Activated B cell treated with CpG ODN at 0.5 μM for 24 hours (primary cell): ENCODE results near the gene USP32. TPM values are rescaled to one million over a fixed set of nuclear protein-coding genes. Genes with fewer than 3 reads are reported as not detected.

ENCODE experiments used
- ATAC-seq: fragments of 200-7000 bp; cut with Tn5 transposase; one replicate; pipeline ENCODE4 v1.10.0; 2021; ENCODE audit warnings: low read depth, mild to moderate bottlenecking, moderate library complexity
- CTCF ChIA-PET: fragments of 350-600 bp; sonication (Branson Sonifier 250); formaldehyde crosslinking; loops from one replicate; lab custom pipeline; 2021; ENCODE audit warnings: antibody characterized with exemption; lab: Charles Lee
- POLR2A ChIA-PET: fragments of 350-600 bp; sonication (Branson Sonifier 250); formaldehyde crosslinking; loops from one replicate; lab custom pipeline; 2021; ENCODE audit warnings: antibody characterized with exemption; lab: Charles Lee
- DNase-seq: peaks from one replicate; pipeline ENCODE4 v3.0.0; 2022
- H3K27ac Mint-ChIP-seq: one replicate; pipeline ENCODE4 v1.8.0; 2020; ENCODE audit warnings: mixed read lengths
- H3K27me3 Mint-ChIP-seq: one replicate; pipeline ENCODE4 v1.8.0; 2021; ENCODE audit warnings: mixed read lengths
- H3K36me3 Mint-ChIP-seq: one replicate; pipeline ENCODE4 v1.8.0; 2021; ENCODE audit warnings: low read depth, mixed read lengths
- H3K4me1 Mint-ChIP-seq: one replicate; pipeline ENCODE4 v1.8.0; 2021; ENCODE audit warnings: mixed read lengths
- H3K4me3 Mint-ChIP-seq: one replicate; pipeline ENCODE4 v1.8.0; 2020; ENCODE audit warnings: mild to moderate bottlenecking, mixed read lengths
- H3K9me3 Mint-ChIP-seq: one replicate; pipeline ENCODE4 v1.8.0; 2020; ENCODE audit warnings: mixed read lengths
- intact Hi-C: fragments of 100-400 bp; cut with micrococcal nuclease; formaldehyde crosslinking; loops from one replicate; pipeline ENCODE4 v1.15.1; 2024
- total RNA-seq: library from RNA; stranded (reverse); gene quantifications from 2 replicates; pipeline ENCODE4 v1.2.3, GENCODE V29; 2022
- TF ChIP-seq, protein P1 (sequence below): fragments of 200-600 bp; IDR thresholded peaks from one replicate; pipeline ENCODE4 v1.8.0; 2022; ENCODE audit warnings: antibody characterized with exemption, mild to moderate bottlenecking

The USP32 gene
- total RNA-seq, 1 donor from 2014 or later = 59.2 TPM

DNA sequence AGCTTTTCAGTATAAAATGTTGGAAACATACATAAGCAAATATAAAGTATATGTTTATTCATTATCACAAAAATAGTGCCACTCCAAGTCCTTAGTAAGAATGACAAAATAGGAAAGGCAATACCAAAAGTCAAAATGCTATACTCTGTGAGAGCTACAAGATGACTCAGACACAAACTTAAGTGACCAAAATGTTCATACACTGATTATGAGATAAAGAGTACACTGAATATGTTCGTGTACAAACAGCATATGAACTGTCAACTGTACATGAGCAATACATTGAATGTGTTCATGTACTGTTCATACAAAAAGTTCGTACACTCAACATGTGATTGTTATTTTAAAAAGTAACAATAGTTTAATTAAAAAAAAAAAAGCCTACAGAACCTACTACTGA is 138.9 kb downstream of the USP32 start:
- peaks cover 53% of the 10 kb centered on the region for H3K36me3 Mint-ChIP-seq
- no peaks in the 10 kb centered on the region for H3K4me1 Mint-ChIP-seq
- H3K4me3 Mint-ChIP-seq = no peak overlapping the region
- ChIA-PET POLR2A (no interaction called here), CTCF (no interaction called here)
- H3K9me3 Mint-ChIP-seq = no peaks in the 10 kb centered on the region
- intact Hi-C loops = no loop called here
- no peaks in the 10 kb centered on the region for H3K27me3 Mint-ChIP-seq
- ATAC-seq = no peak
- no peak for DNase-seq
- TF ChIP-seq, protein P1, sequence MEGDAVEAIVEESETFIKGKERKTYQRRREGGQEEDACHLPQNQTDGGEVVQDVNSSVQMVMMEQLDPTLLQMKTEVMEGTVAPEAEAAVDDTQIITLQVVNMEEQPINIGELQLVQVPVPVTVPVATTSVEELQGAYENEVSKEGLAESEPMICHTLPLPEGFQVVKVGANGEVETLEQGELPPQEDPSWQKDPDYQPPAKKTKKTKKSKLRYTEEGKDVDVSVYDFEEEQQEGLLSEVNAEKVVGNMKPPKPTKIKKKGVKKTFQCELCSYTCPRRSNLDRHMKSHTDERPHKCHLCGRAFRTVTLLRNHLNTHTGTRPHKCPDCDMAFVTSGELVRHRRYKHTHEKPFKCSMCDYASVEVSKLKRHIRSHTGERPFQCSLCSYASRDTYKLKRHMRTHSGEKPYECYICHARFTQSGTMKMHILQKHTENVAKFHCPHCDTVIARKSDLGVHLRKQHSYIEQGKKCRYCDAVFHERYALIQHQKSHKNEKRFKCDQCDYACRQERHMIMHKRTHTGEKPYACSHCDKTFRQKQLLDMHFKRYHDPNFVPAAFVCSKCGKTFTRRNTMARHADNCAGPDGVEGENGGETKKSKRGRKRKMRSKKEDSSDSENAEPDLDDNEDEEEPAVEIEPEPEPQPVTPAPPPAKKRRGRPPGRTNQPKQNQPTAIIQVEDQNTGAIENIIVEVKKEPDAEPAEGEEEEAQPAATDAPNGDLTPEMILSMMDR = no peak
- H3K27ac Mint-ChIP-seq = no peak overlapping the region

DNA sequence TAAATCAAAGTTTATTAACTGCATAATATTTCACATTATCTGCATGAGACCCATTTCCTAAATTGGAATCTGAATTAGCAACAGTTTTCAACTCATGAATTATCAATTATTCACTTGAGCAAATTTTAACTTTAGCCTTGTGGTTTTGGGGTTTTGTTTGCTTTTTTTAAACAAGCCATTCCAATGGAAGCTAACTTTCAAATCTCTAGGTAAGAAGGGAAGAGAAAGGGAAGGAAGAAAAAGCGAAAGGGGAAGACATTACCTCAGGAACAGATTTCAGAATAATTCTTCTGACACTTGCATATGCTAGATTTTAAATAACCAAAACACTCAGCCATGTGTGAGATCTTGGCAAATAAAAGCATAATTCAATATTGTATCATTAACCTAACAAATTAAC is 139.5 kb downstream of the USP32 start:
- Mint-ChIP-seq H3K4me3 (no peak overlapping the region), H3K27ac (no peak overlapping the region), H3K9me3 (no peaks in the 10 kb centered on the region), H3K36me3 (peaks cover 53% of the 10 kb centered on the region), H3K4me1 (no peaks in the 10 kb centered on the region), H3K27me3 (no peaks in the 10 kb centered on the region)
- TF ChIP-seq, protein P1 = no peak
- no peak for ATAC-seq
- POLR2A ChIA-PET = no interaction called here
- intact Hi-C loops = no loop called here
- DNase-seq = no peak
- CTCF ChIA-PET = no interaction called here

DNA sequence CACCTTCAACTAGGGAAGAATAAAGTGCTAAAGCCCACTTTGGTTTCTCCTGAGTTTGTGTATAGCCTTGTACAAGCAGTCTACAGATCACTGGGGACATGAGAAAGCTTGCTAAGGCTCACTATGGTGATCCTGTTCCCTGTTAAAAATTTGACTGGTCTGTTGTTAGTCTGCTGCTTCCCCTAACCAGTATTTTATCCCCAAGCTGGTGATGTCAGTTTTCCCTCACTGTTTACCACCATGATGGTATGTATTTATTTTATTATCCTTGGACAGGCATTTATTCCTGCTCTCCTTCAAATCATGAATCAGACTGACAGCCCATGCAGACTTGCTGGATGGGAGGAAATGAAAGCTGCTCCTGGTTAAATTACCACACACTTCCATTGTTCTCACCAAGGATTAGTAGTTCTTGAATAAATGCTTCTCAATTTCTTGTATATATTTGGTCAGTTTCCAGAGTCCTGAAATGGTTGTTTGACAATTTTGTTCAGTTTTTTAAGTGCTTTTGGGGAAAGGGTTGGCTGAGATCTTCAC is 142.6 kb downstream of the USP32 start:
- intact Hi-C loops = no loop called here
- POLR2A ChIA-PET = no interaction called here
- ATAC-seq = no peak
- no peak overlapping the region for H3K4me3 Mint-ChIP-seq
- no peaks in the 10 kb centered on the region for H3K4me1 Mint-ChIP-seq
- CTCF ChIA-PET = no interaction called here
- H3K27me3 Mint-ChIP-seq = no peaks in the 10 kb centered on the region
- H3K27ac Mint-ChIP-seq = no peak overlapping the region
- H3K9me3 Mint-ChIP-seq = no peaks in the 10 kb centered on the region
- TF ChIP-seq, protein P1 = no peak
- no peak for DNase-seq
- peaks cover 40% of the 10 kb centered on the region for H3K36me3 Mint-ChIP-seq

DNA sequence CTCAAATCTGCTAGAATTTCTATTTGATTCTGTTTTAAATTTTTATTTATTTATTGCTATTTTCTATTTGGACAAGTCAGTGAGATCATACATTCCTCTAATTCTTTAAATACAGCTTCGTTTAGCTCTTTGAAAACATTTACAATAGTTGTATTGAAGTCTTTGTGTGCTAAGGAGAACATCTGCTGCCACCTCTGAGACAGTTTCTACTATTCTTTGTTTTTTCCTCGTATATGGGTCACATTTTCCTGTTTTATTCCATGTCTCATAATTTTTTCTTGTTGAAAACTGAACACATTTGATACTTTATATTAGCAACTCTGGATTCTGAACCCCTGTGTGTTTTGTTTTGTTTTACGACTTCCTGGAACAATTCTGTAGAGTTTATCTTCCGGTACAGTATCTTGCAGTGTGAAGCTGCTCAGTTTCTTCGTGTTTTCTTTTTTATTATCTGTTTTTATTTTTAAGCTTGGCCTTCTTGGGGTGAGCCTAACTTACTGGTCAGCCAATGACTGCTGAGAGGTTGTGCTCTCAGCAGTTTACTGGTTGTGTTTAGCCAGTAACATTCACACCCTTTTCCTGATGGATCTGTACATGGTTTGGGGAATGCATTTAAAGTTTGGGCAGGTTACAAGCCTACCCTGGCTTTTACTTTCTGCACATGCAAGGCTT is 143.2 kb downstream of the USP32 start:
- no peak for ATAC-seq
- Mint-ChIP-seq H3K27ac (no peak overlapping the region), H3K4me3 (no peak overlapping the region), H3K4me1 (no peaks in the 10 kb centered on the region), H3K36me3 (peaks cover 38% of the 10 kb centered on the region), H3K9me3 (no peaks in the 10 kb centered on the region), H3K27me3 (no peaks in the 10 kb centered on the region)
- TF ChIP-seq, protein P1 = no peak
- intact Hi-C loops = no loop called here
- ChIA-PET POLR2A (no interaction called here), CTCF (no interaction called here)
- DNase-seq = no peak

DNA sequence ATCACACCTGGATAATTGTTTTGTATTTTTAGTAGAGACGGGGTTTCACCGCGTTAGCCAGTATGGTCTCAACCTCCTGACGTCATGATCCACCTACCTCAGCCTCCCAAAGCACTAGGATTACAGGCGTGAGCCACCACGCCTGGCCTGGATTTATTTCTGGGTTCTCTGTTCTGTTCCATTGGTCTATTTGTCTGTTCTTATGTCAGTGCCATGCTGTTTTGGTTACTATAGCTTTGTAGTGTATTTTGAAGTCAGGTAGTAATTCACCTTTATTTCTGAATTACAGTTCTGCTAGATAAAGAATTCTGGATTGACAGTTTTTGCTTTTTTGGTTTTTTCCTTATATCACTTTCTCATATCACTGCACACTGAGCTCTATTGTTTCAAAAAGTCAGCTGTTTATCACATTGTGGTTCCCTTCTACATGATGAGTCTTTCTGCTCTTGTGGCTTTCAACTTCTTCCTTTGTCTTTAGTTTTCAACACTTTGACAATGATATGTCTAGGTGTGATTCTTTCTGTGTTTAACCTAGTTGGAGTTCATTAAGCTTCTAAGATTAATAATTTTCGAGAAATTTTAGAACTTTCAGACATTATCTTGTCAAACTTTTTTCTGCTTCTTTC is 144.0 kb downstream of the USP32 start:
- H3K4me3 Mint-ChIP-seq = no peak overlapping the region
- intact Hi-C loops = no loop called here
- ChIA-PET POLR2A (no interaction called here), CTCF (no interaction called here)
- H3K36me3 Mint-ChIP-seq = peaks cover 42% of the 10 kb centered on the region
- H3K9me3 Mint-ChIP-seq = no peaks in the 10 kb centered on the region
- ATAC-seq (no peak), DNase-seq (no peak)
- H3K27ac Mint-ChIP-seq = no peak overlapping the region
- H3K4me1 Mint-ChIP-seq = no peaks in the 10 kb centered on the region
- TF ChIP-seq, protein P1 = no peak
- H3K27me3 Mint-ChIP-seq = no peaks in the 10 kb centered on the region
